HepG2 (cell line): Measurements from ENCODE around the gene PPFIA4. TPM values are rescaled to one million over a fixed set of nuclear protein-coding genes. Genes with fewer than 3 reads are reported as not detected.

ENCODE experiments used
- ATAC-seq: fragments of 200-7000 bp; cut with Tn5 transposase; 3 replicates; pipeline ENCODE4 v1.9.1; 2020; ENCODE audit warnings: mild to moderate bottlenecking, moderate library complexity
- BruUV-seq: library from RNA; stranded (reverse); fragments of 400-500 nt; replicated peaks from 2 replicates; lab custom pipeline; 2021; lab: Mats Ljungman, UMichigan
- CTCF ChIA-PET: fragments of 300-600 bp; formaldehyde crosslinking; extraction: SDS; loops from one replicate; lab custom pipeline; 2021; ENCODE audit warnings: low total read pairs, inconsistent platforms, low intra/inter-chr PET ratio; lab: Yijun Ruan, JAX
- POLR2A ChIA-PET: fragments of 350-600 bp; sonication (Branson Sonifier 250); formaldehyde crosslinking; loops from one replicate; lab custom pipeline; 2020; ENCODE audit warnings: antibody characterized with exemption, inconsistent platforms; lab: Yijun Ruan, JAX
- DNase-seq: peaks from one replicate; pipeline ENCODE4 v3.0.0-alpha.2; 2015; ENCODE audit warnings: low spot score
- FAIRE-seq: peaks from 3 replicates; lab custom pipeline; 2011; peaks lifted over from hg19 to GRCh38; lab: Jason Lieb, UNC
- H2AFZ ChIP-seq: one replicate; pipeline ENCODE4 v1.6.1; 2011; ENCODE audit warnings: low read length, inconsistent platforms
- H3K27ac ChIP-seq: fragments of 300-600 bp; 3 replicates; pipeline ENCODE4 v1.8.0; 2011; ENCODE audit warnings: mixed run types, mild to moderate bottlenecking, mixed read lengths, low read length, inconsistent platforms; ENCODE audit not compliant: insufficient read depth; ENCODE audit errors: extremely low read length
- H3K27me3 ChIP-seq, 2 experiments: fragments of 200-600 bp in 1 of 2; 2 replicates in 1 of 2; 3 replicates in 1 of 2; pipeline versions ENCODE4 v1.6.0 to v1.8.0; 2011; ENCODE audit warnings: low read length in 2 of 2, mild to moderate bottlenecking in 2 of 2, moderate library complexity in 2 of 2, inconsistent platforms in 1 of 2; ENCODE audit not compliant: insufficient read depth in 2 of 2, control insufficient read depth in 1 of 2
- H3K36me3 ChIP-seq, 2 experiments: fragments of 200-600 bp in 1 of 2; replicated peaks in 1 of 2; 2 replicates in 1 of 2; 3 replicates in 1 of 2; pipeline versions ENCODE4 v1.5.1 to v1.8.0; 2011; ENCODE audit warnings: low read length in 2 of 2, inconsistent platforms in 1 of 2; ENCODE audit not compliant: insufficient read depth in 2 of 2, control insufficient read depth in 1 of 2
- H3K4me1 ChIP-seq: 2 replicates; pipeline ENCODE4 v1.5.1; 2012; ENCODE audit warnings: low read length, inconsistent platforms; ENCODE audit not compliant: insufficient read depth
- H3K4me2 ChIP-seq: 2 replicates; pipeline ENCODE4 v1.6.0; 2011; ENCODE audit warnings: low read depth, low read length, inconsistent platforms
- H3K4me3 ChIP-seq, 3 experiments: fragments of 200-600 bp in 1 of 3; sonication (generic), shearing (Covaris generic) in 1 of 3; replicated peaks in 1 of 3; 2 replicates each; pipeline ENCODE4 v1.5.1; 2011 to 2016; ENCODE audit warnings: low read length in 3 of 3, inconsistent platforms in 2 of 3, low read depth in 2 of 3, mild to moderate bottlenecking in 2 of 3, control low read depth in 1 of 3, mixed read lengths in 1 of 3; ENCODE audit not compliant: insufficient read depth in 1 of 3
- H3K79me2 ChIP-seq: one replicate; pipeline ENCODE4 v1.6.1; 2011; ENCODE audit warnings: low read length, inconsistent platforms; ENCODE audit not compliant: insufficient read depth
- H3K9ac ChIP-seq: 2 replicates; pipeline ENCODE4 v1.6.0; 2011; ENCODE audit warnings: mild to moderate bottlenecking, low read depth, low read length, inconsistent platforms; ENCODE audit not compliant: insufficient read depth
- H3K9me3 ChIP-seq: 2 replicates; pipeline ENCODE4 v1.5.1; 2012; ENCODE audit warnings: mild to moderate bottlenecking, low read length
- H4K20me1 ChIP-seq: 2 replicates; pipeline ENCODE4 v1.6.0; 2011; ENCODE audit warnings: inconsistent platforms, mild to moderate bottlenecking, low read length, moderate library complexity; ENCODE audit not compliant: insufficient read depth
- HNF1A ChIP-seq, 2 experiments: sonication (generic) in 1 of 2; formaldehyde crosslinking in 1 of 2; IDR thresholded peaks; 2 replicates each; pipeline versions ENCODE4 v1.4.0 to v1.6.1; 2016 to 2020; ENCODE audit warnings: borderline replicate concordance in 1 of 2, low read depth in 1 of 2, mild to moderate bottlenecking in 1 of 2, missing genetic modification reagents in 1 of 2
- IKZF4 ChIP-seq: sonication (generic); formaldehyde crosslinking; IDR thresholded peaks from 2 replicates; pipeline ENCODE4 v1.5.1; 2020; ENCODE audit warnings: borderline replicate concordance, mild to moderate bottlenecking, low read depth, missing genetic modification reagents; ENCODE audit errors: not compliant biosample characterization
- POLR2A ChIP-seq, 2 experiments: IDR thresholded peaks; 2 replicates each; pipeline ENCODE4 v1.6.1; 2011; ENCODE audit warnings: low read depth in 2 of 2, low read length in 2 of 2, mild to moderate bottlenecking in 1 of 2, moderate library complexity in 1 of 2; ENCODE audit not compliant: insufficient read depth in 1 of 2
- RARG ChIP-seq: sonication (generic); formaldehyde crosslinking; IDR thresholded peaks from 2 replicates; pipeline ENCODE4 v1.4.0; 2020; ENCODE audit warnings: low read depth, mild to moderate bottlenecking, missing genetic modification reagents
- REXO4 ChIP-seq: sonication (generic); formaldehyde crosslinking; IDR thresholded peaks from 2 replicates; pipeline ENCODE4 v1.8.0; 2022; ENCODE audit warnings: missing genetic modification reagents, mild to moderate bottlenecking, borderline replicate concordance
- ZBED4 ChIP-seq: sonication (generic); formaldehyde crosslinking; IDR thresholded peaks from 2 replicates; pipeline ENCODE4 v1.4.0; 2020; ENCODE audit warnings: missing genetic modification reagents, borderline replicate concordance
- ZKSCAN1 ChIP-seq: fragments of 150-350 bp; IDR thresholded peaks from 2 replicates; pipeline ENCODE4 v1.6.1; 2014; ENCODE audit warnings: low read length
- ZNF780A ChIP-seq: sonication (generic); formaldehyde crosslinking; IDR thresholded peaks from 2 replicates; pipeline ENCODE4 v1.8.0; 2022; ENCODE audit warnings: mild to moderate bottlenecking, missing genetic modification reagents, moderate library complexity
- WGBS: methylation state at CpG from one replicate; pipeline ENCODE4 v1.1.6; 2017; ENCODE audit warnings: low lambda C conversion rate; 5-methylcytosine and 5-hydroxymethylcytosine counted together
- in situ Hi-C: cut with HindIII; loops from 2 replicates; pipeline ENCODE4 v1.10.0; 2017; ENCODE audit warnings: low pct_unique_long_range_greater_than_20kb; ENCODE audit not compliant: extremely low pct_ligation_motif_present
- intact Hi-C: fragments of 100-400 bp; cut with micrococcal nuclease; formaldehyde crosslinking; loops from one replicate; pipeline ENCODE4 v1.10.0; 2022; ENCODE audit not compliant: unreplicated experiment
- polyA plus RNA-seq, 8 experiments: library from polyadenylated mRNA; depleted of rRNA in 3 of 8; stranded (reverse) in 7 of 8; unstranded in 1 of 8; fragments of >200 nt; fragmentation: Illumina TruSeq in 4 of 8; extraction: Trizol in 4 of 8; gene quantifications; 2 replicates each; pipeline versions ENCODE4 v1.2.1 to v1.2.3, GENCODE V29; 2011 to 2016; ENCODE audit warnings: low read depth in 4 of 8, missing spikeins in 1 of 8, mixed read lengths in 1 of 8; ENCODE audit not compliant: insufficient read depth in 1 of 8
- total RNA-seq, 5 experiments: library from RNA; depleted of rRNA; stranded (reverse); fragments of >200 nt; fragmentation: Illumina TruSeq; extraction: Trizol; gene quantifications; 2 replicates each; pipeline ENCODE4 v1.2.3, GENCODE V29; 2016; ENCODE audit warnings: low read depth in 1 of 5

The PPFIA4 gene
- total and polyA plus RNA-seq, 2 of the 13 experiments (the other 11 are each of a cell fraction or from before 2014, with no cell fraction given): 6.4 TPM; not detected in 1

GRCh38 chr1:203057911-203058675 lies 31.8 kb downstream of the PPFIA4 start:
- Histone ChIP-seq H3K4me3 (no peak overlapping the region), H3K9me3 (no peaks in the 10 kb centered on the region), H3K27me3 (peaks cover 0 to 1% of the 10 kb centered on the region in 2 experiments; a peak in 2 of 5 replicates), H3K4me2 (no peak overlapping the region), H3K36me3 (no peaks in the 10 kb centered on the region), H3K27ac (no peak overlapping the region), H4K20me1 (no peaks in the 10 kb centered on the region), H2AFZ (no peak overlapping the region), H3K4me1 (peaks cover 10% of the 10 kb centered on the region), H3K9ac (no peak overlapping the region), H3K79me2 (no peaks in the 10 kb centered on the region)
- FAIRE-seq (no peak), DNase-seq (no peak), ATAC-seq (no peak)
- BruUV-seq: no TSS peak
- in situ Hi-C loops (no loop called here), intact Hi-C loops (no loop called here)
- no peak for TF ChIP-seq HNF1A (IDR thresholded peaks at IDR 0.05; ENCODE audit: low read depth)
- no peak for TF ChIP-seq HNF1A (CRISPR knock-in tag; IDR thresholded peaks at IDR 0.05; ENCODE audit: borderline replicate concordance)
- 14% methylated on average over 9 of the region's 10 CpGs for WGBS
- CTCF ChIA-PET: no interaction called here
- POLR2A ChIA-PET: no interaction called here

GRCh38 chr1:203058676-203058935 lies 32.3 kb downstream of the PPFIA4 start:
- POLR2A ChIA-PET: no interaction called here
- TF ChIP-seq RARG (CRISPR knock-in tag) (no peak), ZNF780A (no peak), POLR2A (IDR thresholded peaks at IDR 0.05; ENCODE audit: insufficient read depth in 1 of 2, low read depth in 2 of 2, low read length in 2 of 2) (no peak), REXO4 (CRISPR knock-in tag) (no peak), ZBED4 (CRISPR knock-in tag) (no peak), IKZF4 (CRISPR knock-in tag) (no peak), ZKSCAN1 (no peak)
- 0% methylated on average over 1 of the region's 1 CpG for WGBS

More at GRCh38 chr1:203058676-203058935, 32.3 kb downstream of the PPFIA4 start:
- DNase-seq (no peak), FAIRE-seq (no peak), ATAC-seq (no peak)
- Histone ChIP-seq H3K36me3 (no peaks in the 10 kb centered on the region), H4K20me1 (no peaks in the 10 kb centered on the region), H3K9me3 (no peaks in the 10 kb centered on the region), H3K4me3 (no peak overlapping the region), H3K4me1 (peaks cover 10% of the 10 kb centered on the region), H3K27ac (no peak overlapping the region), H3K79me2 (no peaks in the 10 kb centered on the region), H2AFZ (no peak overlapping the region), H3K4me2 (no peak overlapping the region), H3K27me3 (peaks cover under 1 to 1% of the 10 kb centered on the region in 2 experiments; a peak in 3 of 5 replicates), H3K9ac (no peak overlapping the region)
- CTCF ChIA-PET: no interaction called here
- in situ Hi-C loops: no loop called here
- intact Hi-C loops: no loop called here
- no TSS peak for BruUV-seq
